Cardiac fibroblast (primary cell): ENCODE results near the gene STARD3.
"Not testable (repeated sequence)": the region's sequence is repeated elsewhere in the genome, so short reads cannot be mapped to it uniquely, and the experiment has no call there.

ENCODE experiments used
- DNase-seq, 2 donors: peaks; one replicate each; pipeline versions ENCODE4 v3.0.0 to v3.0.0-alpha.2; 2010; ENCODE audit warnings: low read depth in 2 of 2
- H3K4me3 ChIP-seq, 2 donors: replicated peaks in 1 of 2; 1 replicate in 1 of 2; 2 replicates in 1 of 2; pipeline ENCODE4 v1.5.1; 2011; ENCODE audit warnings: low read depth in 2 of 2, low read length in 2 of 2, mild to moderate bottlenecking in 2 of 2, moderate library complexity in 1 of 2
- TF ChIP-seq, protein P1 (sequence below): IDR thresholded peaks from one replicate; pipeline ENCODE4 v1.5.1; 2011; ENCODE audit warnings: low read depth, mild to moderate bottlenecking, low read length, inconsistent platforms

The STARD3 gene

DNA sequence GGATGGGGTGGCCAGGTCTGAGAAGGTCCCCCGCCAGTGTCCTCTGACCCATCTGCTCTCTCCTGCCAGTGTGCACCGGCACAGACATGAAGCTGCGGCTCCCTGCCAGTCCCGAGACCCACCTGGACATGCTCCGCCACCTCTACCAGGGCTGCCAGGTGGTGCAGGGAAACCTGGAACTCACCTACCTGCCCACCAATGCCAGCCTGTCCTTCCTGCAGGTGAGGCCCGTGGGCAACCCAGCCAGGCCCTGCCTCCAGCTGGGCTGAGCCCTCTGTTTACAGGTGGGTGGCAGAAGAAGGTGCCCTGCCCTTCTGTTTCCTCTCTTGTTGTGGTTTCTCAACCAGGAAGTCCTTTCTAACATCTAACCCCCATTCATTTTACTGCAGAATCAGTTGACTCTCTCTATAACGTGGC, 70.0 kb downstream of the STARD3 start:
- no peak for DNase-seq
- TF ChIP-seq, protein P1, sequence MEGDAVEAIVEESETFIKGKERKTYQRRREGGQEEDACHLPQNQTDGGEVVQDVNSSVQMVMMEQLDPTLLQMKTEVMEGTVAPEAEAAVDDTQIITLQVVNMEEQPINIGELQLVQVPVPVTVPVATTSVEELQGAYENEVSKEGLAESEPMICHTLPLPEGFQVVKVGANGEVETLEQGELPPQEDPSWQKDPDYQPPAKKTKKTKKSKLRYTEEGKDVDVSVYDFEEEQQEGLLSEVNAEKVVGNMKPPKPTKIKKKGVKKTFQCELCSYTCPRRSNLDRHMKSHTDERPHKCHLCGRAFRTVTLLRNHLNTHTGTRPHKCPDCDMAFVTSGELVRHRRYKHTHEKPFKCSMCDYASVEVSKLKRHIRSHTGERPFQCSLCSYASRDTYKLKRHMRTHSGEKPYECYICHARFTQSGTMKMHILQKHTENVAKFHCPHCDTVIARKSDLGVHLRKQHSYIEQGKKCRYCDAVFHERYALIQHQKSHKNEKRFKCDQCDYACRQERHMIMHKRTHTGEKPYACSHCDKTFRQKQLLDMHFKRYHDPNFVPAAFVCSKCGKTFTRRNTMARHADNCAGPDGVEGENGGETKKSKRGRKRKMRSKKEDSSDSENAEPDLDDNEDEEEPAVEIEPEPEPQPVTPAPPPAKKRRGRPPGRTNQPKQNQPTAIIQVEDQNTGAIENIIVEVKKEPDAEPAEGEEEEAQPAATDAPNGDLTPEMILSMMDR, result no peak
- H3K4me3 ChIP-seq, result no peak overlapping the region

DNA sequence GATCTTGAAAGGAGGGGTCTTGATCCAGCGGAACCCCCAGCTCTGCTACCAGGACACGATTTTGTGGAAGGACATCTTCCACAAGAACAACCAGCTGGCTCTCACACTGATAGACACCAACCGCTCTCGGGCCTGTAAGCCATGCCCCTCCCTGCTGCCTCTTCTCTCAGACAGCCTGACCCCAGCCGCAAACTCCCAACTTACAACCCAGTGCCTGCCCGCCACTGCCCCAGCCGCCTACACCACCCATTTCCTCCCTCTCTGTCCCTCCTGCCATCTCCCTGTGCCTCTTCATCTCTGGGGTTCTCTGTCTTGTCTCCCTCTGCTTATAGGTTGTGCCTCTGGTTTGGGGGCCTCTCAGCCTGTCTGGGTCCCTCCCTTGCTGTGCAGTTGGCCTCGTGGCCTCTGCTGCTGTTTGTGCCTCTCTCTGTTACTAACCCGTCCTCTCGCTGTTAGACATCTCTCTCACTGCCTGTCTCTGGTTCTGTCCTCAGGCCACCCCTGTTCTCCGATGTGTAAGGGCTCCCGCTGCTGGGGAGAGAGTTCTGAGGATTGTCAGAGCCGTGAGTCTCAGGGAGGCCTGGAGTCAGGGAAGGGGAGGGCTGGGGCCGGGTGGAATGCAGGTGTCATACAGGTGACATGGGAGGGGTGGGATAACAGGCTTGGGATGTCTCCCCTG, 72.5 kb downstream of the STARD3 start:
- H3K4me3 ChIP-seq, result no peak overlapping the region
- TF ChIP-seq, protein P1, result no peak
- no peak for DNase-seq

DNA sequence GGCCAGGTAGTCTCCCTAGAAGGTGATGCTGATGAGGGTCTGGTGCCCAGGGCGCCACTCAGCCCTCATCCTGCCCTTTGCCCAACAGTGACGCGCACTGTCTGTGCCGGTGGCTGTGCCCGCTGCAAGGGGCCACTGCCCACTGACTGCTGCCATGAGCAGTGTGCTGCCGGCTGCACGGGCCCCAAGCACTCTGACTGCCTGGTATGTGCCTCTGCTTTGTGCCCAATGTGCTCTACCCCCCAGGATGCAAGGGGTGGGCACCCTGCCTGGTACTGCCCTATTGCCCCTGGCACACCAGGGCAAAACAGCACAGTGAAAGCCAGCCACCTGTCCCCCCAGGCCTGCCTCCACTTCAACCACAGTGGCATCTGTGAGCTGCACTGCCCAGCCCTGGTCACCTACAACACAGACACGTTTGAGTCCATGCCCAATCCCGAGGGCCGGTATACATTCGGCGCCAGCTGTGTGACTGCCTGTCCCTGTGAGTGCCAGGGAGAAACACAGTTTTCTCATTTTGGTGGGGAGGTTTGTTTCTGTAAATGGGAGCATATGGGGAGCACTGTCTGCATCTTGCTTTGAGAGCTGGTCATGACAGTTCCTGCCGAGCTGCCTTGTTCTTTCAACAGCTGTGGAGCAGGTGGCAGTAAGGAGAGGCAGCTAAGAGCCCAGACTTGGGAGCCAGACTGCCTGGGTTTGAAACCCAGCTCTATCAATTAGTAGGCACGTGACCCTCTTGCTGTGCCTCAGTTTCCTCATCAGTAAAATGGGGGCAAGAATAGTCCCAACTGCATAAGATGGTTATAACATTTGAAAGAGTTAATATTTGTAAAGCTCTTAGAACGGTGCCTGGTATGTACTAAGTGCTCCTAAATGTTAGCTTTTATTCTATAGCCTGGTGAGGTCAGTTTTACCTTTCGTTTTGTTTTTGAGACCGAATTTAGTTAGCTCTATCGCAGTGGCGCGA, 73.3 kb downstream of the STARD3 start:
- TF ChIP-seq, protein P1, result no peak
- DNase-seq, result no peak
- no peak overlapping the region for H3K4me3 ChIP-seq

DNA sequence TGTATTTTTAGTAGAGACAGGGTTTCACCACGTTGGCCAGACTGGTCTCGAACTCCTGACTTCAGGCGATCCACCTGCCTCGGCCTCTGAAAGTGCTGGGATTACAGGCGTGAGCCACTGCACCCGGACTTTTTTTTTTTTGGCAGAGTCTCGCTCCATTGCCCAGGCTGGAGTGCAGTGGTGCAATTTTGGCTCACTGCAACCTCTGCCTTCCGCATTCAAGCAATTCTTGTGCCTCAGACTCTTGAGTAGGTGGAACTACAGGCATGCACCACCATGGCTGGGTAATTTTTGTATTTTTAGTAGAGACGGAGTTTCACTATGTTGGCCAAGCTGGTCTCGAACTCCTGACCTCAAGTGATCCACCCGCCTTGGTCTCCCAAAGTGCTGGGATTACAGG, 74.1 kb downstream of the STARD3 start:
- H3K4me3 ChIP-seq, DNase-seq: not testable (repeated sequence)

DNA sequence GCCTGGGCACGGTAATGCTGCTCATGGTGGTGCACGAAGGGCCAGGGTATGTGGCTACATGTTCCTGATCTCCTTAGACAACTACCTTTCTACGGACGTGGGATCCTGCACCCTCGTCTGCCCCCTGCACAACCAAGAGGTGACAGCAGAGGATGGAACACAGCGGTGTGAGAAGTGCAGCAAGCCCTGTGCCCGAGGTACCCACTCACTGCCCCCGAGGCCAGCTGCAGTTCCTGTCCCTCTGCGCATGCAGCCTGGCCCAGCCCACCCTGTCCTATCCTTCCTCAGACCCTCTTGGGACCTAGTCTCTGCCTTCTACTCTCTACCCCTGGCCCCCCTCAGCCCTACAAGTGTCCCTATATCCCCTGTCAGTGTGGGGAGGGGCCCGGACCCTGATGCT, 74.9 kb downstream of the STARD3 start:
- TF ChIP-seq, protein P1, result no peak
- H3K4me3 ChIP-seq, result no peak overlapping the region
- DNase-seq, result no peak
